ENCODE measurements around the gene ACOX1. TPM values are rescaled to one million over a fixed set of nuclear protein-coding genes. Genes with fewer than 3 reads are reported as not detected.

Gene ACOX1
- total RNA-seq, 1 donor from 2014 or later, result 22.3 TPM

GRCh38 chr17:75943491-75943890, 35.5 kb downstream of the ACOX1 start:
- Mint-ChIP-seq H3K27me3 (ENCODE audit: low read depth) (no peaks in the 10 kb centered on the region), H3K4me1 (peaks cover 15% of the 10 kb centered on the region), H3K36me3 (ENCODE audit: low read depth) (peaks cover 5% of the 10 kb centered on the region), H3K4me3 (peak overlapping the region; percentile 29), H3K27ac (ENCODE audit: unreplicated experiment) (no peak overlapping the region), H3K9me3 (no peaks in the 10 kb centered on the region)
- no peak for DNase-seq (ENCODE audit: low read depth, low spot score)
- no peak for TF ChIP-seq CTCF (conservative IDR thresholded peaks at IDR 0.05)

- Mint-ChIP-seq H3K27me3 (ENCODE audit: low read depth) (no peaks in the 10 kb centered on the region), H3K4me1 (peaks cover 15% of the 10 kb centered on the region), H3K4me3 (peak overlapping the region; percentile 74), H3K9me3 (no peaks in the 10 kb centered on the region), H3K27ac (ENCODE audit: unreplicated experiment) (no peak overlapping the region), H3K36me3 (ENCODE audit: low read depth) (peaks cover 2% of the 10 kb centered on the region)
- no peak for TF ChIP-seq CTCF (conservative IDR thresholded peaks at IDR 0.05)
- no peak for DNase-seq (ENCODE audit: low read depth, low spot score)
These were observed 36.5 kb downstream of the ACOX1 start for GRCh38 chr17:75942473-75942872.

- Mint-ChIP-seq H3K27ac (ENCODE audit: unreplicated experiment) (peak overlapping the region; percentile 53), H3K9me3 (no peaks in the 10 kb centered on the region), H3K36me3 (ENCODE audit: low read depth) (peaks cover 2% of the 10 kb centered on the region), H3K4me3 (peak overlapping the region; percentile 93), H3K4me1 (peaks cover 15% of the 10 kb centered on the region), H3K27me3 (ENCODE audit: low read depth) (no peaks in the 10 kb centered on the region)
- TF ChIP-seq CTCF (conservative IDR thresholded peaks at IDR 0.05), result no peak
- no peak for DNase-seq (ENCODE audit: low read depth, low spot score)
These were observed 37.5 kb downstream of the ACOX1 start for GRCh38 chr17:75941442-75941819.

- peak; percentile 90 for DNase-seq (ENCODE audit: low read depth, low spot score)
- Mint-ChIP-seq H3K9me3 (no peaks in the 10 kb centered on the region), H3K27me3 (ENCODE audit: low read depth) (no peaks in the 10 kb centered on the region), H3K4me1 (peaks cover 15% of the 10 kb centered on the region), H3K36me3 (ENCODE audit: low read depth) (peaks cover 2% of the 10 kb centered on the region), H3K4me3 (peak within 1 kb of the TSS; percentile 93), H3K27ac (ENCODE audit: unreplicated experiment) (peak within 1 kb of the TSS; percentile 84)
- TF ChIP-seq CTCF (conservative IDR thresholded peaks at IDR 0.05), result no peak
These were observed 38.1 kb downstream of the ACOX1 start, which contains the start of gene FBF1 for GRCh38 chr17:75940727-75941441. Gene FBF1, minus strand, starts transcription at chr17:75941042. Its CDS starts 2,893 bp downstream, at chr17:75938149.

GRCh38 chr17:75937652-75938051, 41.3 kb downstream of the ACOX1 start:
- no peak for TF ChIP-seq CTCF (conservative IDR thresholded peaks at IDR 0.05)
- H3K36me3 Mint-ChIP-seq (ENCODE audit: low read depth), result peaks cover 3% of the 10 kb centered on the region
- no peak for DNase-seq (ENCODE audit: low read depth, low spot score)
- H3K4me1 Mint-ChIP-seq, result peaks cover 15% of the 10 kb centered on the region
- peak overlapping the region; percentile 18 for H3K4me3 Mint-ChIP-seq
- H3K9me3 Mint-ChIP-seq, result no peaks in the 10 kb centered on the region
- H3K27me3 Mint-ChIP-seq (ENCODE audit: low read depth), result no peaks in the 10 kb centered on the region
- no peak overlapping the region for H3K27ac Mint-ChIP-seq (ENCODE audit: unreplicated experiment)
